ENCODE results near the gene LRRC8E. TPM values are rescaled to one million over a fixed set of nuclear protein-coding genes. Genes with fewer than 3 reads are reported as not detected.

The LRRC8E gene
- polyA plus RNA-seq (2011; rRNA removed) (6.0 and 8.6 TPM in 2 replicates), polyA minus RNA-seq (2011; rRNA and poly(A)+ RNA removed) (4.9 and 8.3 TPM in 2 replicates)

- CTCF ChIA-PET = interaction anchor here (1.0 to 5.8 kb wide), 3 partner anchors 15 to 35 kb away, joined by 4 to 24 read pairs (median 5); partner anchors contain the start of gene MAP2K7
- no peaks in the 10 kb centered on the region for H3K27me3 ChIP-seq (ENCODE audit: control insufficient read depth, insufficient read depth, low read length)
- POLR2A ChIA-PET = interaction anchor here (0.6 kb wide), 1 partner anchor 19 kb away, joined by 4 read pairs; no protein-coding TSS in a partner anchor
- no peaks in the 10 kb centered on the region for H3K36me3 ChIP-seq (ENCODE audit: control insufficient read depth, insufficient read depth, low read length)
- DNase-seq (ENCODE audit: low read depth) = no peak
- H3K4me3 ChIP-seq (ENCODE audit: low read depth, low read length) = peak within 1 kb of the TSS; percentile 88
- TF ChIP-seq CTCF (IDR thresholded peaks at IDR 0.05; ENCODE audit: insufficient read depth, low read depth, low read length) = no peak
Measured at GRCh38 chr19:7888145-7888825, at the start of gene LRRC8E. TSS of gene LRRC8E (plus strand) at chr19:7888510. CDS start at chr19:7895604, 7,094 bp downstream.

GRCh38 chr19:7839476-7839875, 48.8 kb upstream of the LRRC8E start:
- CTCF ChIA-PET = interaction anchor here (1.5 kb wide), 1 partner anchor 13 kb away, joined by 7 read pairs; no protein-coding TSS in a partner anchor

GRCh38 chr19:7840629-7841028, 47.7 kb upstream of the LRRC8E start:
- CTCF ChIA-PET = no interaction called here
- Histone ChIP-seq H3K4me3 (ENCODE audit: low read depth, low read length) (no peak overlapping the region), H3K27me3 (ENCODE audit: control insufficient read depth, insufficient read depth, low read length) (no peaks in the 10 kb centered on the region), H3K36me3 (ENCODE audit: control insufficient read depth, insufficient read depth, low read length) (no peaks in the 10 kb centered on the region)
- TF ChIP-seq CTCF (IDR thresholded peaks at IDR 0.05; ENCODE audit: insufficient read depth, low read depth, low read length) = no peak
- POLR2A ChIA-PET = no interaction called here
- DNase-seq (ENCODE audit: low read depth) = no peak

More at GRCh38 chr19:7839476-7839875, 48.8 kb upstream of the LRRC8E start:
- POLR2A ChIA-PET = no interaction called here
- no peaks in the 10 kb centered on the region for H3K36me3 ChIP-seq (ENCODE audit: control insufficient read depth, insufficient read depth, low read length)
- H3K4me3 ChIP-seq (ENCODE audit: low read depth, low read length) = no peak overlapping the region
- TF ChIP-seq CTCF (IDR thresholded peaks at IDR 0.05; ENCODE audit: insufficient read depth, low read depth, low read length) = no peak
- DNase-seq (ENCODE audit: low read depth) = no peak
- H3K27me3 ChIP-seq (ENCODE audit: control insufficient read depth, insufficient read depth, low read length) = no peaks in the 10 kb centered on the region

- Histone ChIP-seq H3K36me3 (ENCODE audit: control insufficient read depth, insufficient read depth, low read length) (no peaks in the 10 kb centered on the region), H3K27me3 (ENCODE audit: control insufficient read depth, insufficient read depth, low read length) (no peaks in the 10 kb centered on the region), H3K4me3 (ENCODE audit: low read depth, low read length) (no peak overlapping the region)
- POLR2A ChIA-PET = no interaction called here
- TF ChIP-seq CTCF (IDR thresholded peaks at IDR 0.05; ENCODE audit: insufficient read depth, low read depth, low read length) = no peak
- CTCF ChIA-PET = no interaction called here
- no peak for DNase-seq (ENCODE audit: low read depth)
Measured at GRCh38 chr19:7841751-7842660, 46.3 kb upstream of the LRRC8E start.

All from BJ (cell line).